ENCODE results near the gene BRPF1.

DNA sequence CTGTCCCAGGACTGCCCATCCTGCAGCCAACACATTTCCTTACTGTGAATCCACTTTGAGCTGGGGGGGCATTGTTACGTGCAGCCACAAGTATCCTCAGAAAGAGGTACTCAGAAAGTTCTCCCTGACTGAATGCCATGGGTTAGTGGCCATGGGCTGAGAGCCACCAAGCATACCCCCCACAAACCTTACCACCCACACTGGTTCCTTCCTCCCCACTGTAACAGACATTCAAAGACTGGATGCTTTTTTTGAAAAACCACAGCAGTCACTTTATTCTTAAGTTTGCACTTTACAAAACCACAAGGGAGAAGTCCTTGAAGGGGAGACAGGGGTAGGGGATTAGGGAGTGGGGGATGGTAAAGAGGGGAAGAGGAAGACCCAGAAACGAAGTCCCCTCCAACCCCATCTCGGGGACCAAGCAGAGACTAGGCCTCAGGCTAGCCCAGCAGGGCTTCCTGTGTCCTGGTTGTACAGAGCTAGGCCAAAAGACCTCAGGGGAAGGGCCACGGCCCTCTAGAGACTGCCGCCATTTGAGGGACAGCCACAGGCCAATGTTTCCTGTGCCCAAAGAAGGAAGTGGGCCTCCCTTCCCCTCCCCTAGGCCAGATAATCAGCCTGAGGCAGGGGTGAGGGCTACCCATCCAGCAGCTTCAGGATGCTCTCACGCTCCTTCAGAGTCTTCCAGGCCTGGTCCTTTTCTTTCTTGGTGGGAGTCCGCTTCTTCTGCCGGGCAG lies 48.4 kb downstream of the BRPF1 start:
- TF ChIP-seq EZH2 (IDR thresholded peaks at IDR 0.05; ENCODE audit: insufficient read depth, poor library complexity, severe bottlenecking) (no peak), EZH2phosphoT487 (IDR thresholded peaks at IDR 0.05; ENCODE audit: insufficient read depth, low read depth) (no peak)

Data from GM23248 (cell line).